Heart left ventricle (tissue), 16 donors: Measurements from ENCODE around the gene NOX3. TPM values are rescaled to one million over a fixed set of nuclear protein-coding genes. Genes with fewer than 3 reads are reported as not detected.
"Not testable (repeated sequence)": the region's sequence is repeated elsewhere in the genome, so short reads cannot be mapped to it uniquely, and the experiment has no call there.

Experiments used
- ATAC-seq, 4 donors: fragments of 200-7000 bp; cut with Tn5 transposase; one replicate each; pipeline ENCODE4 v1.9.1; 2020 to 2022; ENCODE audit warnings: moderate library complexity in 4 of 4, mild to moderate bottlenecking in 3 of 4, moderate number of reproducible peaks in 1 of 4
- DNase-seq, 5 donors: peaks; one replicate each; pipeline ENCODE4 v3.0.0-alpha.2; 2020
- H3K27ac ChIP-seq, 12 donors: fragments of 200-600 bp; sonication (generic) in 4 of 12; one replicate each; pipeline versions ENCODE4 v1.5.0 to v1.8.0; 2016 to 2022; ENCODE audit warnings: mild to moderate bottlenecking in 2 of 12
- H3K27me3 ChIP-seq, 9 donors: fragments of 200-600 bp; sonication (generic) in 2 of 9; one replicate each; pipeline versions ENCODE4 v1.5.1 to v1.8.0; 2016 to 2022; ENCODE audit warnings: mild to moderate bottlenecking in 3 of 9
- H3K36me3 ChIP-seq, 9 donors: fragments of 200-600 bp; sonication (generic) in 2 of 9; one replicate each; pipeline versions ENCODE4 v1.5.0 to v1.8.0; 2018 to 2022; ENCODE audit warnings: mild to moderate bottlenecking in 2 of 9
- H3K4me1 ChIP-seq, 12 donors: fragments of 200-600 bp; sonication (generic) in 4 of 12; one replicate each; pipeline versions ENCODE4 v1.5.0 to v1.8.0; 2016 to 2022; ENCODE audit warnings: mild to moderate bottlenecking in 3 of 12
- H3K4me3 ChIP-seq, 12 donors: fragments of 200-600 bp; sonication (generic) in 4 of 12; one replicate each; pipeline versions ENCODE4 v1.5.0 to v1.8.0; 2017 to 2022; ENCODE audit warnings: mild to moderate bottlenecking in 9 of 12, moderate library complexity in 4 of 12
- H3K9me3 ChIP-seq, 12 donors: fragments of 200-600 bp; sonication (generic) in 4 of 12; one replicate each; pipeline versions ENCODE4 v1.5.0 to v1.8.0; 2016 to 2022; ENCODE audit warnings: mild to moderate bottlenecking in 1 of 12
- CTCF ChIP-seq, 12 donors: fragments of 200-600 bp; sonication (generic) in 4 of 12; IDR thresholded peaks; one replicate each; pipeline versions ENCODE4 v1.5.0 to v1.8.0; 2018 to 2022; ENCODE audit warnings: antibody characterized with exemption in 12 of 12, mild to moderate bottlenecking in 5 of 12
- POLR2A ChIP-seq, 2 donors: fragments of 450-650 bp; IDR thresholded peaks; one replicate each; pipeline ENCODE4 v1.6.1; 2017; ENCODE audit warnings: antibody characterized with exemption in 2 of 2, mild to moderate bottlenecking in 2 of 2, moderate library complexity in 2 of 2
- WGBS, 4 donors: extraction: QIAGEN DNeasy Blood & Tissue Kit in 2 of 4; methylation state at CpG; one replicate each; pipeline versions ENCODE4 v1.1.5 to v1.1.7; 2013 to 2018; 5-methylcytosine and 5-hydroxymethylcytosine counted together
- intact Hi-C, 10 donors: fragments of 100-400 bp; cut with DNase I; formaldehyde crosslinking; loops; one replicate each; pipeline versions ENCODE4 v1.11.1 to v1.14.2; 2022
- polyA plus RNA-seq, 2 donors: library from polyadenylated mRNA; stranded (reverse); fragments of 200-250 nt; gene quantifications; one replicate each; pipeline ENCODE4 v1.2.3, GENCODE V29; 2013
- total RNA-seq, 9 donors: library from RNA; depleted of rRNA in 2 of 9; stranded (reverse); fragments of >200 nt in 2 of 9; fragmentation: NEBNext Ultra II Directional in 3 of 9; extraction: Animal tissue kit (Norgen Biotek cat#: 25700) in 3 of 9; gene quantifications; one replicate each; pipeline versions ENCODE4 v1.1.0 to v1.2.4, GENCODE V29; 2016 to 2023
- donor health status: ischemic (EF 13 %, LVEDD 7.1; RV severe dilation, severe dysfunction).
- donor health status: healthy with polysubstance abuse.
- donor health status: DM: no; HTN: yes; CAD: no.
- donor health status: DM: no; HTN: no; CAD: no.
- donor health status: ischemic (EF 25% LVEDD 6.9; RV normal size, moderate dysfunction).
- donor health status: ischemic (EF 25% LVEDD 5.7; RV mildly dilated, moderate dysfunction).
- donor health status: healthy.
- donor health status: DM: yes; HTN: yes; CAD: no.
- donor health status: ischemic (EF 35%, LVEDD 5.7; RV mildly dilated, moderate dysfunction).
- donor health status: nonischemic (EF 11% LVEDD 7.7; RV severe dilation, severe dysfunction).
- donor health status: DM: yes; HTN: yes; CAD: no.
- donor health status: PGD.
- donor health status: ischemic (EF 29% LVEDD 5.4; RV normal size, mild dysfunction).
- donor health status: nonischemic (EF 23%, LVEDD 6.1; RV moderate dilation, normal function).

NOX3 gene
- total and polyA plus RNA-seq, 11 donors: not detected

- no peak for ATAC-seq
- WGBS, 4 donors: 82 to 90% (median 87%) methylated on average over 3 of the region's 3 CpGs
- Histone ChIP-seq H3K36me3 (no peaks in the 10 kb centered on the region), H3K9me3 (no peaks in the 10 kb centered on the region), H3K4me3 (no peak overlapping the region), H3K27me3 (peaks cover 0 to 3% (median 0%) of the 10 kb centered on the region in 9 donors), H3K4me1 (no peaks in the 10 kb centered on the region), H3K27ac (no peak overlapping the region)
- DNase-seq: no peak
- intact Hi-C loops: no loop called here
- no peak for TF ChIP-seq POLR2A (IDR thresholded peaks at IDR 0.05)
- no peak for TF ChIP-seq CTCF (IDR thresholded peaks at IDR 0.05)
Observed at GRCh38 chr6:155481215-155481614, 25.6 kb upstream of the NOX3 start.

GRCh38 chr6:155473741-155474140, 18.1 kb upstream of the NOX3 start:
- ATAC-seq (no peak), DNase-seq (no peak)
- Histone ChIP-seq H3K27ac (no peak overlapping the region), H3K4me1 (no peaks in the 10 kb centered on the region), H3K9me3 (peaks cover 0 to 8% (median under 1%) of the 10 kb centered on the region in 12 donors), H3K27me3 (peaks cover 0 to 3% (median 0%) of the 10 kb centered on the region in 9 donors), H3K36me3 (no peaks in the 10 kb centered on the region), H3K4me3 (no peak overlapping the region)
- WGBS, 4 donors: 79 to 85% (median 83%) methylated on average over 8 of the region's 8 CpGs
- intact Hi-C loops: no loop called here
- TF ChIP-seq POLR2A (IDR thresholded peaks at IDR 0.05) (no peak), CTCF (IDR thresholded peaks at IDR 0.05) (no peak)

- H3K36me3 ChIP-seq: no peaks in the 10 kb centered on the region
Observed at GRCh38 chr6:155472886-155473285, 17.2 kb upstream of the NOX3 start.

GRCh38 chr6:155470979-155471616, 15.5 kb upstream of the NOX3 start:
- DNase-seq, ATAC-seq, H3K27me3 ChIP-seq, H3K4me1 ChIP-seq, H3K36me3 ChIP-seq, H3K27ac ChIP-seq, H3K4me3 ChIP-seq, intact Hi-C loops: not testable (repeated sequence)
- 75 to 87% (median 82%) methylated on average over 5 of the region's 5 CpGs for WGBS, 4 donors
- peaks cover 0 to 22% (median 7%) of the 10 kb centered on the region in 12 donors for H3K9me3 ChIP-seq

More at GRCh38 chr6:155472886-155473285, 17.2 kb upstream of the NOX3 start:
- peaks cover 0 to 3% (median 0%) of the 10 kb centered on the region in 9 donors for H3K27me3 ChIP-seq
- WGBS, 4 donors: 55 to 72% (median 57%) methylated on average over 1 of the region's 1 CpG
- intact Hi-C loops: no loop called here
- H3K4me1 ChIP-seq: no peaks in the 10 kb centered on the region
- H3K9me3 ChIP-seq: peaks cover 0 to 15% (median 4%) of the 10 kb centered on the region in 12 donors
- ATAC-seq: no peak
- TF ChIP-seq CTCF (IDR thresholded peaks at IDR 0.05) (no peak), POLR2A (IDR thresholded peaks at IDR 0.05) (no peak)
- DNase-seq: no peak
- H3K4me3 ChIP-seq: no peak overlapping the region
- no peak overlapping the region for H3K27ac ChIP-seq

GRCh38 chr6:155468543-155468942, 12.9 kb upstream of the NOX3 start:
- ATAC-seq, H3K27ac ChIP-seq, H3K36me3 ChIP-seq, H3K27me3 ChIP-seq, H3K4me1 ChIP-seq, intact Hi-C loops, DNase-seq, H3K4me3 ChIP-seq: not testable (repeated sequence)
- H3K9me3 ChIP-seq: peaks cover 0 to 28% (median 8%) of the 10 kb centered on the region in 12 donors
- WGBS, 4 donors: 86 to 92% (median 90%) methylated on average over 3 of the region's 3 CpGs
